Loucy (cell line): ENCODE results near the gene MYO3B.

Experiments
- H2AFZ ChIP-seq: fragments of 200-600 bp; sonication (generic); 2 replicates; pipeline ENCODE4 v1.6.0; 2016; ENCODE audit warnings: antibody characterized with exemption, mild to moderate bottlenecking, low read length, moderate library complexity
- H3F3A ChIP-seq: fragments of 200-600 bp; 2 replicates; pipeline ENCODE4 v1.6.0; 2016; ENCODE audit warnings: antibody characterized with exemption, low read depth, mild to moderate bottlenecking
- H3K27me3 ChIP-seq: fragments of 200-600 bp; sonication (generic); 2 replicates; pipeline ENCODE4 v1.6.1; 2014; ENCODE audit warnings: low read length, mild to moderate bottlenecking; ENCODE audit not compliant: insufficient read depth, poor library complexity, severe bottlenecking
- H3K36me3 ChIP-seq: fragments of 200-600 bp; sonication (generic); 2 replicates; pipeline ENCODE4 v1.6.1; 2016; ENCODE audit warnings: low read length; ENCODE audit not compliant: insufficient read depth
- H3K4me1 ChIP-seq: fragments of 200-600 bp; sonication (generic); 2 replicates; pipeline ENCODE4 v1.5.1; 2014; ENCODE audit warnings: low read length, mild to moderate bottlenecking; ENCODE audit not compliant: insufficient read depth, poor library complexity, severe bottlenecking
- H3K4me2 ChIP-seq: fragments of 200-600 bp; sonication (generic); 2 replicates; pipeline ENCODE4 v1.6.0; 2014; ENCODE audit warnings: antibody characterized with exemption, low read length, low read depth, mild to moderate bottlenecking; ENCODE audit not compliant: poor library complexity, severe bottlenecking
- H3K4me3 ChIP-seq: fragments of 200-600 bp; sonication (generic); 2 replicates; pipeline ENCODE4 v1.5.1; 2014; ENCODE audit warnings: low read length, mild to moderate bottlenecking, mixed read lengths; ENCODE audit not compliant: poor library complexity, severe bottlenecking
- H3K79me2 ChIP-seq: fragments of 200-600 bp; sonication (generic); 2 replicates; pipeline ENCODE4 v1.6.1; 2014; ENCODE audit warnings: low read length; ENCODE audit not compliant: insufficient read depth
- H3K9ac ChIP-seq: fragments of 200-600 bp; sonication (generic); 2 replicates; pipeline ENCODE4 v1.6.0; 2014; ENCODE audit warnings: mild to moderate bottlenecking, low read depth, low read length, moderate library complexity; ENCODE audit not compliant: poor library complexity, severe bottlenecking
- H3K9me2 ChIP-seq: fragments of 200-600 bp; sonication (generic); replicated peaks from 2 replicates; pipeline ENCODE4 v1.6.1; 2016; ENCODE audit warnings: low read depth, low read length, mixed read lengths
- H3K9me3 ChIP-seq: fragments of 200-600 bp; sonication (generic); 2 replicates; pipeline ENCODE4 v1.6.1; 2014; ENCODE audit warnings: mild to moderate bottlenecking, antibody characterized with exemption, low read length, low read depth; ENCODE audit not compliant: insufficient read depth
- H4K20me1 ChIP-seq: fragments of 200-600 bp; sonication (generic); 2 replicates; pipeline ENCODE4 v1.6.0; 2014; ENCODE audit warnings: antibody characterized with exemption, low read length, mild to moderate bottlenecking; ENCODE audit not compliant: insufficient read depth, poor library complexity, severe bottlenecking
- EZH2phosphoT487 ChIP-seq: fragments of 200-600 bp; IDR thresholded peaks from 2 replicates; pipeline ENCODE4 v1.6.1; 2018; ENCODE audit warnings: antibody characterized with exemption, mild to moderate bottlenecking, moderate library complexity, borderline replicate concordance
- TF ChIP-seq, protein P1 (sequence below): fragments of 200-600 bp; sonication (generic); conservative IDR thresholded peaks from 2 replicates; pipeline ENCODE4 v1.5.1; 2014; ENCODE audit warnings: mild to moderate bottlenecking, antibody characterized with exemption, low read length

MYO3B gene

DNA sequence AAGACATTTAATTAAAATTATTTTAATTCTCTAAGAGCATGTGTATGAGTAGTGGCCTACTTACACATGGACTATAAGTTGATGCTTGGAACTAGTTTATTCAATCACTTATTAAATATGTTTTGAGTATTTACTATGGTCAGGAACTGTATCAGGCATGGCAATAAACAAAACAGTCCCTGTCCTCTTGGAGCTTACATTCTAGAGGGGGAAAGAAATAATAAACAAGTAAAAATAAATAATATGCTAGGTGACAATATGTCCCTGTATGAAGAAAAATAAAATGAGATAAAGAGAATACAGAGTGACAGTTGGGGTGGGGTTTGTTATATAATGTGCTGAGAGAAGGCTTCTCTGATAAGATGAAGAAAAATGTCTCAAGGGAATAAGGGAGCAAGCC is 74.5 kb downstream of the MYO3B start:
- Histone ChIP-seq H3K79me2 (no peaks in the 10 kb centered on the region), H3K9me3 (no peaks in the 10 kb centered on the region), H3K9me2 (no peaks in the 10 kb centered on the region), H3K4me3 (no peak overlapping the region), H2AFZ (no peak overlapping the region), H3F3A (no peaks in the 10 kb centered on the region), H3K4me1 (no peaks in the 10 kb centered on the region), H3K36me3 (no peaks in the 10 kb centered on the region), H4K20me1 (no peaks in the 10 kb centered on the region), H3K9ac (no peak overlapping the region), H3K4me2 (no peak overlapping the region), H3K27me3 (no peaks in the 10 kb centered on the region)
- TF ChIP-seq, protein P1, sequence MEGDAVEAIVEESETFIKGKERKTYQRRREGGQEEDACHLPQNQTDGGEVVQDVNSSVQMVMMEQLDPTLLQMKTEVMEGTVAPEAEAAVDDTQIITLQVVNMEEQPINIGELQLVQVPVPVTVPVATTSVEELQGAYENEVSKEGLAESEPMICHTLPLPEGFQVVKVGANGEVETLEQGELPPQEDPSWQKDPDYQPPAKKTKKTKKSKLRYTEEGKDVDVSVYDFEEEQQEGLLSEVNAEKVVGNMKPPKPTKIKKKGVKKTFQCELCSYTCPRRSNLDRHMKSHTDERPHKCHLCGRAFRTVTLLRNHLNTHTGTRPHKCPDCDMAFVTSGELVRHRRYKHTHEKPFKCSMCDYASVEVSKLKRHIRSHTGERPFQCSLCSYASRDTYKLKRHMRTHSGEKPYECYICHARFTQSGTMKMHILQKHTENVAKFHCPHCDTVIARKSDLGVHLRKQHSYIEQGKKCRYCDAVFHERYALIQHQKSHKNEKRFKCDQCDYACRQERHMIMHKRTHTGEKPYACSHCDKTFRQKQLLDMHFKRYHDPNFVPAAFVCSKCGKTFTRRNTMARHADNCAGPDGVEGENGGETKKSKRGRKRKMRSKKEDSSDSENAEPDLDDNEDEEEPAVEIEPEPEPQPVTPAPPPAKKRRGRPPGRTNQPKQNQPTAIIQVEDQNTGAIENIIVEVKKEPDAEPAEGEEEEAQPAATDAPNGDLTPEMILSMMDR: no peak
- TF ChIP-seq EZH2phosphoT487: no peak

DNA sequence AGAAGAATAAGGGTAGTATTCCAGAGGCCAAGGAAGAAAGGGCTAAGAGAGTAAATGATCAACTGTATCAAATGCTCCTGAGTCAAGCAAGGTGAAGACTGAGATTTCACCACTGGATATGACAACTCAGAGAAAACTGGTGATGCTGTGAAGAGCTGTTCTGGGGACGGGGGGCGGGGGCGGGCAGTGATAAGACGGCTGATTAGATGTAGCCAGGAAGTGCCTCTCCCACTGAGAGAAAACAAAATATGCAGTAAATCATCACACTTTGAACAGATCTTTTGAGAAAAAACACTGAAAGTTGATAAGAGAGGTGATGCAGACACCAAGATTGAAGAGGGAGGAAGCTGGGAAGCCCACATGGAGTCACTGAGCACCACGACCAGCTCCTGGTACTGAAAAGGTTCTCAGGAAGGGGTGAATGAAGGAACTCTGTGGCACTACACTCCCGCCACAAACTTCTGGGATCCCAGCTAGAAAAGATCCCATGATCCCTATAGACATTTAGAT is 75.8 kb downstream of the MYO3B start:
- Histone ChIP-seq H3K4me3 (no peak overlapping the region), H4K20me1 (no peaks in the 10 kb centered on the region), H3K9ac (no peak overlapping the region)

DNA sequence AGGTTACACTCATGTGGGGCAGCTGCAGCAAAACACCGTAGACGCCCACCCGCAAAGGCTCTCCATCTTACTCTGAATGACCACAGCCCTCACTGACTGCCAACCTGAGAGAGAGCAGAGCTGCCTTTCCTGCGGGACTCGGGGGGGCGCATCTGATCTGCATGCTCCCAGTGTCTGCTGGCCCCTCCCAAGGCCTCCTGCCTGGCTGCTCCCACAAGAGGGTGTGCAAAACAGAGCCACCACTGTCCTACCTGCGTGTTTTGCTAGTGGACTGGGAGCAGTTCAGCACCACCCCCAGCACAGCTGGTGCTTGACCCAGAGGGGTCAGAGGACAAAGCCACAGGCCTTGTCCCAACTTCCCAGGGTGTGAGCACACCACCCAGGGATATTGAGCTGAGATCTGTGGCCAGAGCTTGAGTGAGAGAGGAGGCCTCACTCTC is 76.4 kb downstream of the MYO3B start:
- H3F3A ChIP-seq: no peaks in the 10 kb centered on the region
- no peak overlapping the region for H3K9ac ChIP-seq

More for the DNA sequence above, 75.8 kb downstream of the MYO3B start:
- H3K4me1 ChIP-seq: no peaks in the 10 kb centered on the region
- no peaks in the 10 kb centered on the region for H3F3A ChIP-seq
- no peaks in the 10 kb centered on the region for H3K9me2 ChIP-seq
- no peak for TF ChIP-seq EZH2phosphoT487
- TF ChIP-seq, protein P1: no peak
- H3K9me3 ChIP-seq: no peaks in the 10 kb centered on the region
- no peak overlapping the region for H2AFZ ChIP-seq
- no peaks in the 10 kb centered on the region for H3K36me3 ChIP-seq
- no peaks in the 10 kb centered on the region for H3K27me3 ChIP-seq
- no peak overlapping the region for H3K4me2 ChIP-seq
- no peaks in the 10 kb centered on the region for H3K79me2 ChIP-seq

More for the DNA sequence above, 76.4 kb downstream of the MYO3B start:
- TF ChIP-seq EZH2phosphoT487: no peak
- TF ChIP-seq, protein P1: no peak
- Histone ChIP-seq H3K9me3 (no peaks in the 10 kb centered on the region), H4K20me1 (no peaks in the 10 kb centered on the region), H3K9me2 (no peaks in the 10 kb centered on the region), H3K36me3 (no peaks in the 10 kb centered on the region), H3K4me1 (no peaks in the 10 kb centered on the region), H3K79me2 (no peaks in the 10 kb centered on the region), H3K4me3 (no peak overlapping the region), H2AFZ (no peak overlapping the region), H3K4me2 (no peak overlapping the region), H3K27me3 (no peaks in the 10 kb centered on the region)
